ENCODE measurements around the gene EFHD1. TPM values are rescaled to one million over a fixed set of nuclear protein-coding genes. Genes with fewer than 3 reads are reported as not detected.

The EFHD1 gene
- total and polyA plus RNA-seq, 2 of the 13 experiments (the other 11 are each of a cell fraction or from before 2014, with no cell fraction given), result 0.09 TPM; not detected in 1

DNA sequence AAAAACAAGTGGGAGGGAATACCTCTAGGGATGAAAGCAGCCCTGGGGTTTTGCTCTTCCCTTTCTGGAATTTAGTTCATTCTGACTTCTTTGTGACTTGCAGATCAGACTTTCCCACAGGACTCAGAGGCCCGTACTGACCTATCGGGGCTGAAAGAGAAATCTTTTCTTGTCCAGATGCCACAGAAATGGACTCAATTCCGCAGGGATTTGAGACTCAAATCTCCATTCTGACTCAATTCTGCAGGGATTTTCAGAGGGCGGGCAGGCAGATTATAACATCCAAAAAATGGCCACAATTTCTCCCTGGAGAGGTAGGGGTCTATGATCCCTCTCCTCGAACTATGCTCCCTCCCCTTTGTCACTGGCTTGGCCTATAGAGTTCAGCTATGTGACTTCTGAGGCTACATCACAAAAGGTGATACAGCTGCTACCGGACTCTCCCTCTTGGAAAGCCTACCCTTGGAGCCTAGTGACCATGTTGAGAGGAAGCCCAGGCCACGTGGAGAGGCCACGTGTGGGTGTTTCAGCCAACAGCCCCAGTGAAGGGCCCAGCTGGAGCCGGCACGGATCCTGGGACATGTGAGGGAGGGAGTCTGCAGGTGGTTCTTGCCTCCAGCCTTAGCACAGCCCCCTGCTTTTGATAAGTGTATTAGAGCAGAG lies 4.8 kb upstream of the EFHD1 start:
- H3K4me2 ChIP-seq (ENCODE audit: low read depth, low read length), result no peak overlapping the region
- 28% methylated on average over 8 of the region's 10 CpGs for WGBS (ENCODE audit: low lambda C conversion rate)
- H3K36me3 ChIP-seq (replicated peaks in 1 of 2; ENCODE audit: control insufficient read depth in 1 of 2, insufficient read depth in 2 of 2, low read length in 2 of 2), result no peaks in the 10 kb centered on the region
- no peaks in the 10 kb centered on the region for H3K9me3 ChIP-seq (ENCODE audit: low read length)
- peaks cover 6 to 47% of the 10 kb centered on the region in 2 experiments for H3K27me3 ChIP-seq (ENCODE audit: control insufficient read depth in 1 of 2, insufficient read depth in 2 of 2, low read length in 2 of 2)
- H3K79me2 ChIP-seq (ENCODE audit: insufficient read depth, low read length), result no peaks in the 10 kb centered on the region
- no peak overlapping the region for H3K9ac ChIP-seq (ENCODE audit: insufficient read depth, low read depth, low read length)
- DNase-seq (ENCODE audit: low spot score) (no peak), ATAC-seq (no peak), FAIRE-seq (no peak)
- intact Hi-C loops (cut with micrococcal nuclease; ENCODE audit: unreplicated experiment) (no loop called here), in situ Hi-C loops (cut with HindIII; ENCODE audit: extremely low pct_ligation_motif_present, low pct_unique_long_range_greater_than_20kb) (no loop called here)
- ChIA-PET POLR2A (no interaction called here), CTCF (ENCODE audit: low intra/inter-chr PET ratio, low total read pairs) (no interaction called here)
- no peak overlapping the region for H3K27ac ChIP-seq (ENCODE audit: extremely low read length, insufficient read depth, low read length)
- H3K4me1 ChIP-seq (ENCODE audit: insufficient read depth, low read length), result peaks cover 30% of the 10 kb centered on the region
- TF ChIP-seq ARNTL (CRISPR knock-in tag; IDR thresholded peaks at IDR 0.05) (0 out of 2 replicates have a peak, but pooled peaks have one; percentile 31), PAX8 (CRISPR knock-in tag; IDR thresholded peaks at IDR 0.05; ENCODE audit: borderline replicate concordance) (no peak), ZFP36 (IDR thresholded peaks at IDR 0.05; ENCODE audit: borderline replicate concordance, low read depth, low read length, partially characterized antibody) (no peak)
- TF ChIP-seq, protein P1, sequence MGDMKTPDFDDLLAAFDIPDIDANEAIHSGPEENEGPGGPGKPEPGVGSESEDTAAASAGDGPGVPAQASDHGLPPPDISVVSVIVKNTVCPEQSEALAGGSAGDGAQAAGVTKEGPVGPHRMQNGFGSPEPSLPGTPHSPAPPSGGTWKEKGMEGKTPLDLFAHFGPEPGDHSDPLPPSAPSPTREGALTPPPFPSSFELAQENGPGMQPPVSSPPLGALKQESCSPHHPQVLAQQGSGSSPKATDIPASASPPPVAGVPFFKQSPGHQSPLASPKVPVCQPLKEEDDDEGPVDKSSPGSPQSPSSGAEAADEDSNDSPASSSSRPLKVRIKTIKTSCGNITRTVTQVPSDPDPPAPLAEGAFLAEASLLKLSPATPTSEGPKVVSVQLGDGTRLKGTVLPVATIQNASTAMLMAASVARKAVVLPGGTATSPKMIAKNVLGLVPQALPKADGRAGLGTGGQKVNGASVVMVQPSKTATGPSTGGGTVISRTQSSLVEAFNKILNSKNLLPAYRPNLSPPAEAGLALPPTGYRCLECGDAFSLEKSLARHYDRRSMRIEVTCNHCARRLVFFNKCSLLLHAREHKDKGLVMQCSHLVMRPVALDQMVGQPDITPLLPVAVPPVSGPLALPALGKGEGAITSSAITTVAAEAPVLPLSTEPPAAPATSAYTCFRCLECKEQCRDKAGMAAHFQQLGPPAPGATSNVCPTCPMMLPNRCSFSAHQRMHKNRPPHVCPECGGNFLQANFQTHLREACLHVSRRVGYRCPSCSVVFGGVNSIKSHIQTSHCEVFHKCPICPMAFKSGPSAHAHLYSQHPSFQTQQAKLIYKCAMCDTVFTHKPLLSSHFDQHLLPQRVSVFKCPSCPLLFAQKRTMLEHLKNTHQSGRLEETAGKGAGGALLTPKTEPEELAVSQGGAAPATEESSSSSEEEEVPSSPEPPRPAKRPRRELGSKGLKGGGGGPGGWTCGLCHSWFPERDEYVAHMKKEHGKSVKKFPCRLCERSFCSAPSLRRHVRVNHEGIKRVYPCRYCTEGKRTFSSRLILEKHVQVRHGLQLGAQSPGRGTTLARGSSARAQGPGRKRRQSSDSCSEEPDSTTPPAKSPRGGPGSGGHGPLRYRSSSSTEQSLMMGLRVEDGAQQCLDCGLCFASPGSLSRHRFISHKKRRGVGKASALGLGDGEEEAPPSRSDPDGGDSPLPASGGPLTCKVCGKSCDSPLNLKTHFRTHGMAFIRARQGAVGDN (CRISPR knock-in tag; IDR thresholded peaks at IDR 0.05), result peak; percentile 17; the same call in 1 of the 2 replicates
- TF ChIP-seq, protein P2, sequence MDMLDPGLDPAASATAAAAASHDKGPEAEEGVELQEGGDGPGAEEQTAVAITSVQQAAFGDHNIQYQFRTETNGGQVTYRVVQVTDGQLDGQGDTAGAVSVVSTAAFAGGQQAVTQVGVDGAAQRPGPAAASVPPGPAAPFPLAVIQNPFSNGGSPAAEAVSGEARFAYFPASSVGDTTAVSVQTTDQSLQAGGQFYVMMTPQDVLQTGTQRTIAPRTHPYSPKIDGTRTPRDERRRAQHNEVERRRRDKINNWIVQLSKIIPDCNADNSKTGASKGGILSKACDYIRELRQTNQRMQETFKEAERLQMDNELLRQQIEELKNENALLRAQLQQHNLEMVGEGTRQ (IDR thresholded peaks at IDR 0.05; ENCODE audit: low read depth, low read length), result peak; percentile 31; the same call in 1 of the 2 replicates
- TF ChIP-seq, protein P2 (CRISPR knock-in tag; IDR thresholded peaks at IDR 0.05; ENCODE audit: borderline replicate concordance), result no peak
- TF ChIP-seq, protein P3, sequence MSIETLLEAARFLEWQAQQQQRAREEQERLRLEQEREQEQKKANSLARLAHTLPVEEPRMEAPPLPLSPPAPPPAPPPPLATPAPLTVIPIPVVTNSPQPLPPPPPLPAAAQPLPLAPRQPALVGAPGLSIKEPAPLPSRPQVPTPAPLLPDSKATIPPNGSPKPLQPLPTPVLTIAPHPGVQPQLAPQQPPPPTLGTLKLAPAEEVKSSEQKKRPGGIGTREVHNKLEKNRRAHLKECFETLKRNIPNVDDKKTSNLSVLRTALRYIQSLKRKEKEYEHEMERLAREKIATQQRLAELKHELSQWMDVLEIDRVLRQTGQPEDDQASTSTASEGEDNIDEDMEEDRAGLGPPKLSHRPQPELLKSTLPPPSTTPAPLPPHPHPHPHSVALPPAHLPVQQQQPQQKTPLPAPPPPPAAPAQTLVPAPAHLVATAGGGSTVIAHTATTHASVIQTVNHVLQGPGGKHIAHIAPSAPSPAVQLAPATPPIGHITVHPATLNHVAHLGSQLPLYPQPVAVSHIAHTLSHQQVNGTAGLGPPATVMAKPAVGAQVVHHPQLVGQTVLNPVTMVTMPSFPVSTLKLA (IDR thresholded peaks at IDR 0.05), result peak; percentile 46; the same call in 1 of the 2 replicates
- no TSS peak for BruUV-seq (replicated peaks)
- no peak overlapping the region for H2AFZ ChIP-seq (ENCODE audit: low read length)
- no peak overlapping the region for H3K4me3 ChIP-seq (replicated peaks in 1 of 3; ENCODE audit: insufficient read depth in 1 of 3, low read depth in 2 of 3, low read length in 3 of 3)
- H4K20me1 ChIP-seq (ENCODE audit: insufficient read depth, low read length), result no peaks in the 10 kb centered on the region

All from HepG2 (cell line).